Adrenal gland (tissue), 5 donors: ENCODE measurements around the gene TUBGCP5.
"Not testable (repeated sequence)": the region's sequence is repeated elsewhere in the genome, so short reads cannot be mapped to it uniquely, and the experiment has no call there.

Source experiments
- CTCF ChIP-seq, 6 experiments: fragments of 450-650 bp in 4 of 6; fragments of 200-600 bp in 2 of 6; sonication (generic) in 1 of 6; IDR thresholded peaks; 1 replicate in 5 of 6; 2 replicates in 1 of 6; pipeline versions ENCODE4 v1.5.1 to v1.8.0; 2016 to 2021; ENCODE audit warnings: antibody characterized with exemption in 6 of 6, mild to moderate bottlenecking in 2 of 6, moderate library complexity in 1 of 6
- POLR2A ChIP-seq, 2 donors: fragments of 450-650 bp; IDR thresholded peaks; one replicate each; pipeline ENCODE4 v1.6.1; 2017; ENCODE audit warnings: antibody characterized with exemption in 2 of 2, mild to moderate bottlenecking in 2 of 2, moderate library complexity in 1 of 2
- donor health status: DM: no; HTN: no; CAD: no.

- TF ChIP-seq CTCF, POLR2A (IDR thresholded peaks at IDR 0.05): not testable (repeated sequence)
Observed at GRCh38 chr15:23012616-23013015, 26.8 kb downstream of the TUBGCP5 start.
